NCI-H526 (cell line): Measurements from ENCODE around the gene CMTM7.
"Not testable (repeated sequence)": the region's sequence is repeated elsewhere in the genome, so short reads cannot be mapped to it uniquely, and the experiment has no call there.

ENCODE experiments used
- DNase-seq, 2 experiments: peaks; one replicate each; lab custom pipeline; 2025; lab: John Stamatoyannopoulos, UW

Gene CMTM7

GRCh38 chr3:32460817-32461496, 69.3 kb downstream of the CMTM7 start:
- DNase-seq = not testable (repeated sequence)

GRCh38 chr3:32462191-32462986, 70.7 kb downstream of the CMTM7 start:
- DNase-seq = not testable (repeated sequence)

DNA sequence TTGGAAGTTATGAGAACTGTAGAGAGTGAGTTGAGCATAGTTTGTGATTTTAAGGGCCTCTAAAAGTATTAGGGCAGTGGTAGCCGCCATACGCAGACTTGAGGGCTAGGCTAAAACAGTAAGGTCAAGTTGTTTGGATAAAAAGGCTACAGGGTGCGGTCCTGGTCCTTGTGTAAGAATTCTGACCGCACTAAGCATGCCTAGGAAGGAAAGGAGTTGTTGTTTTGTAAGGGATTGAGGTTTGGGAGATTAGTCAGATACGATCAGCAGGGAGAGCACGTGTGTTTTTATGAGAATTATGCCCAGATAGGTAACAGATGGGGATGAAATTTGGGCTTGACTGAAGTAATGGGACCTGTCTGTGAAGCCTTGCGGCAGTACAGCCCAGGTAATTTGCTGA, 71.8 kb downstream of the CMTM7 start:
- not testable (repeated sequence) for DNase-seq

GRCh38 chr3:32464726-32465125, 73.1 kb downstream of the CMTM7 start:
- DNase-seq = not testable (repeated sequence)

DNA sequence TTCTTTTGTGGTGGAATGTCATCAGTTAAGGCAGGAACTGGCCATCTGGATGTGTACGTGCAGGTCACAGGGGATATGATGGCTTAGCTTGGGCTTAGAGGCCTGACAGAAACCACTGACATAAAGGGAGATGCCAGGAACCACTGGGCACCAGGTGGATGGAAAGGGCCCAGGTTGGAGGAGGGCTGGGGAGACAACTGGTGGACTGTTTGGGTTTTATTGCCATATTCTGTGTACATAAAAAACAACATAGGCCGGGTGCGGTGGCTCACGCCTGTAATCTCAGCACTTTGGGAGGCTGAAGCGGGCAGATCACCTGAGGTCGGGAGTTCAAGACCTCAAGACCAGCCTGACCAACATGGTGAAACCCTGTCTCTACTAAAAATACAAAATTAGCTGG, 75.2 kb downstream of the CMTM7 start:
- not testable (repeated sequence) for DNase-seq

- DNase-seq = peak in 1 of 2 experiments; percentile 72
Observed at GRCh38 chr3:32467333-32468070, 75.8 kb downstream of the CMTM7 start.

- no peak for DNase-seq
Observed at GRCh38 chr3:32469151-32469874, 77.7 kb downstream of the CMTM7 start.

GRCh38 chr3:32470362-32470761, 78.7 kb downstream of the CMTM7 start:
- DNase-seq = no peak

DNA sequence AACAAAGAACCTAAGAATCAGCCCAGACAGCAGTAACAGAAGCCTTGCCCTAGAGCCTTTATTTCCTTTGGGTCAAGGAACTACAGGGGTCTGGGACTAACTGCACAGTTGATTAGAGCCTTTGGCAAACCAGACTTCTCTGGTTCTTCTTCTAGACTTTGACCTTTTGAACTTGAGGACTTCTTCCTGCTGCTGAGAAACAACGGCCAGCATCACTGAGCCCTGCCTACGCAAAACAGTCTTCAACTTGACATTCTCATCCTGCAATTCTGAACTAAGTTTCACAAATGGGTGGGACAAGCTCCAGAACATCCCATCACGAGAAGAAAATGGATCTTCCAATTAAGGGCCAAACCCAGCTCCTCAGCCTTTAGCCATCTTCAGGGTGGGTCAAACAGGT, 79.6 kb downstream of the CMTM7 start:
- DNase-seq = no peak

DNA sequence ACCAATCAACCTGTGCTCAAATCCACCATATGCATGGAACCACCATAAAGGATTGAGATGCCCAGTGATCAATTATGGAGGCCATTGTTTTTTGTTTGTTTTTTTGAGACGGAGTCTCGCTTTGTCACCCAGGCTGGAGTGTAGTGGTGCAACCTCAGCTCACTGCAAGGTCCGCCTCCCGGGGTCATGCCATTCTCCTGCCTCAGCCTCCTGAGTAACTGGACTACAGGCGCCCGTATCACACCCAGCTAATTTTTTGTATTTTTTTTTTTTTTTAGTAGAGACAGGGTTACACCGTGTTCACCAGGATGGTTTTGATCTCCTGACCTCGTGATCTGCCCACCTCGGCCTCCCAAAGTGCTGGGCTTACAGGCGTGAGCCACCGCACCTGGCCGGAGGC, 80.5 kb downstream of the CMTM7 start:
- DNase-seq = not testable (repeated sequence)

- no peak for DNase-seq
Observed at GRCh38 chr3:32474201-32474600, 82.5 kb downstream of the CMTM7 start.

- no peak for DNase-seq
Observed at GRCh38 chr3:32480604-32481003, 89.0 kb downstream of the CMTM7 start.

GRCh38 chr3:32481791-32482631, 90.4 kb downstream of the CMTM7 start:
- DNase-seq = no peak

- DNase-seq = no peak
Observed at GRCh38 chr3:32482693-32483092, 91.0 kb downstream of the CMTM7 start.

DNA sequence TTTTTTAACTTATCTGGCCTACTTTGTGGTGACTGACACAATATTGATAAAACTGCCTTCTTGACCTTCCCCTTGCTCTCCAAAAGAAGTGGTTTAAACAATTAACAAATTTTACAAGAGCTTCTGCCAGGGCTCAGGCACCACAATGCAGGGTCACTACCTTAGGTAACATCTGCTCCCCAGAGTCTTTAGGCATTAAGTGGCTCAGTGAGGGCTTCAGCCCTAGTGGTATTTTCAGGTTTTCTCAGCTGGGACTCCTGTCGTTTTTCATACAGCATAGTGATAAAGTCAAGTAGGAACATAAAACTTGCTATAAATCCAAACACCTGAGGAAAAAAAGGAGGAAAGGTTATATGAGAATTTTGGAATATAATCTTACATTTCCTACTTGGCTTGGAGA, 92.1 kb downstream of the CMTM7 start:
- no peak for DNase-seq

GRCh38 chr3:32484436-32484835, 92.8 kb downstream of the CMTM7 start:
- DNase-seq = no peak

DNA sequence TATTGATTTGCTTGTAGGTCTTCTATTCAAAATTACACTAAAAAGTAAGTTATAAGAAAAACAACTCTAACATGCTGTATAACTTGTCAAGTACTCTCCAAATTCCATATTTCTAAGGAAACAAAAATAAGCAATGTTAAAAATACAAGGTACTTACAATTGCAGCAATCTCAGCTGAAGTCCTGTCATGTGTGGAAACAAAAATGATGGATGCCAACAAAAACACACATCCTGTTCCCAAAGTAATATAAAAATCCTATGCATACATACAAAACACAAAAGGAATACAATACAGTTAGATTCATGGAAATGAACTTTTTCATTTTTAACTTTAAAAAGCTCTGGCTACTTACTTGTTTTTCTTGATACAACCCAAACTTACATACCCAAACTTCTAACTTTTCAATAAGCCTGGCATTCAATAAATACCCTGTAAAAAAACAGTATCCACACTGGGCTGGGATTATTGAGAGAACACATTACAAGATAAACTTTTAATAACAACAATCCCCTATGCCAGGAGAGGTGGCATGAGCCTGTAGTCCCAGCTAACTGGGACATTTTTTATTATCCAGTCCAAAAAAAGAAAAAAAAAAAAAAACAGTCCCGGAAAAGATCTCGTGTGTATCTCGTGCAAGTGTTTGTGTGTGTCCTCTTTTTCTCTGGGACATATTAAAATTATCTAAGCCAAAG, 96.3 kb downstream of the CMTM7 start:
- no peak for DNase-seq

- no peak for DNase-seq
Observed at GRCh38 chr3:32488474-32489008, 96.9 kb downstream of the CMTM7 start.

DNA sequence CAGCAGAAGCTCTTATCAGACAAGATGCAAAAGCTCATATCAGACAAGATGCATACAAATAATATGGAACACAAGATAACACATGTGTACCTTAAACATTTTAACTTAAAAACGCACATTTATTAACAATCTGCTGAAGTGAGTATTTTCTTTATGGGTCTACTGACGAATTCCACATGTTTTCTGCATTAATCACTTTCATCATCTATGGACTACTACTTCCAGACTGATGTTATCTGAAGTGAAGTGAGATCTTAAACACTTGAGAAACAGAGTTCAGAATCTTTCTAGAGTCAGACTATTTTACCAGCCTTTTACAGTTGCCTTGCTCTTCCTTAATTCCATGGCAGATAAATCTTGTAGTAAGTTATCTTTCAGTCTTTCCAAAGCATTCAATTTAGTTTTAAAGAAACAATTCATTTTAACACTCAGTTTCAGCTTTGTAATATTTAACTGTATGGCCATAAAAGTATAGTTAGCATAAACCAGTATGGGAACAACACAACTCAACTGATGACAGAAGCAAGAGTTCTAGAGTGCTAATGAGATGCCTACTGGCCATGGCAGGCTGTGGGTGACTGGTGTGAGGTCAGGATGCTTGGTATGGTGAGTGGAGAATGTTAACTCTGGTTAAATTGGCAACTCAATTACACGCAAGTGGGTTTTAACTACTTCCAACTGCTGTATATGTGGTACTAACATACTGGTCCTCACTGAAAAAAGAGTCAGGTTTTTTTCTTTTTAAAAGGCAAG, 101.2 kb downstream of the CMTM7 start:
- no peak for DNase-seq
